GM19193 (cell line): ENCODE measurements around the gene FRMD3.

Experiments
- POLR2A ChIP-seq: IDR thresholded peaks from 4 replicates; pipeline ENCODE4 v1.6.1; 2011; ENCODE audit not compliant: insufficient read depth, insufficient read length; ENCODE audit errors: extremely low read depth

Gene FRMD3

GRCh38 chr9:83458530-83458929 is 79.7 kb downstream of the FRMD3 start:
- no peak for TF ChIP-seq POLR2A

DNA sequence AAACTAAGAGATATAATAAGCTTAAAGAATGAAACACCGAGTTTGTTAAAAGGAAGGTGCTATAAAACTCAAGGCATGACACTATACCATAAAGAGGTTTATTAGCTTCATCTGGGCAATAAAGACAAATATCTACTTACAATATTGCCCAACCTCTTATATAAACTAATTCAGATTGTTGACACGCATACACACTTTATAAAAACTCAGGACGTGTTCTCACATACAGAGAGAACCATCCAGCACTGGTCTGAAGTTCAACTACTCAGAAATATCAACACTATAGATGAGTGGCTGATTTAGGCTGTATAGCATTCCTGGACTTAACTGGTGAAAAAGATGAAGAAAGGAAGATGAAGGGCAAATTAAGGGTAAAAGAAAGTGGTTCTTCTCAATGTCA is 81.2 kb downstream of the FRMD3 start:
- no peak for TF ChIP-seq POLR2A

- TF ChIP-seq POLR2A = no peak
Observed at GRCh38 chr9:83456226-83456625, 82.0 kb downstream of the FRMD3 start.

DNA sequence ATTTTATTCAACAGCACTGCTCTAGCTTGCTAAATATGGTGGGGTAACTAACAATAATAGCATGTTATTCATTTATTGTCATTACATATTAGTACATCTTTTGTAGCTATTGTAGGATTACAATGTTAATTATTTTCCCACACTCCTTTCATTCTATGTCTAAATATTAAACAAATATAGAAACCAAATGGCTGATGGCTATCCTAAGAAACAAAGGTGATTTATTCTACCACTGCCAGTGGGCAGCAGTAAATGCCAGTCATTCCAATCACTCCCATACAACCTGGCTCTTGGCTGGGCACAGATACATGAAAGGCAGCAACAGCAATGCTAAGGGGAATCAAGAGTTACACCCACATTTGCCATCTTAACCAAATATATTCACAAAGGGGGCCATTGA is 84.1 kb downstream of the FRMD3 start:
- no peak for TF ChIP-seq POLR2A

- TF ChIP-seq POLR2A = no peak
Observed at GRCh38 chr9:83451308-83451707, 86.9 kb downstream of the FRMD3 start.

DNA sequence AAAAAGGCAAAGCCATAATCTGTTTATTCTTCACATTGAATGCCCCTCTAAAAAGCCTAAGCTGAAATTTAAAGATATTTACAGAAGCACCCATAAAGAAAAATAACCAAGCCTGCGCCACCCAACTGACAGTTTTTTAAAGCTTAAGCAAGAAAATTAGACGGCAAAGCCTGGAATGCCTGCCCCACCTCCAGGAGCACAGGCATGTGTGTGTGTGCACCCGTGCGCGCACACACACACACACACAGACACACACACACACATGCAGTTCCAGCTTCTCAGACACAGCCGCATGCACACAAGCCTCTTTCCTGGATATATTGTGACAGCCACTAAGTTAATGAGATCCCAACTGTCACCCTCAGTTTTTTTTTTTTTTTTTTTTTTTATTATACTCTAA is 88.2 kb downstream of the FRMD3 start:
- no peak for TF ChIP-seq POLR2A

GRCh38 chr9:83449166-83449565 is 89.0 kb downstream of the FRMD3 start:
- TF ChIP-seq POLR2A = no peak

GRCh38 chr9:83448626-83449025 is 89.6 kb downstream of the FRMD3 start:
- no peak for TF ChIP-seq POLR2A

GRCh38 chr9:83447351-83447750 is 90.8 kb downstream of the FRMD3 start:
- no peak for TF ChIP-seq POLR2A

- TF ChIP-seq POLR2A = no peak
Observed at GRCh38 chr9:83445703-83446265, 92.4 kb downstream of the FRMD3 start.

- TF ChIP-seq POLR2A = no peak
Observed at GRCh38 chr9:83444110-83444509, 94.1 kb downstream of the FRMD3 start.

DNA sequence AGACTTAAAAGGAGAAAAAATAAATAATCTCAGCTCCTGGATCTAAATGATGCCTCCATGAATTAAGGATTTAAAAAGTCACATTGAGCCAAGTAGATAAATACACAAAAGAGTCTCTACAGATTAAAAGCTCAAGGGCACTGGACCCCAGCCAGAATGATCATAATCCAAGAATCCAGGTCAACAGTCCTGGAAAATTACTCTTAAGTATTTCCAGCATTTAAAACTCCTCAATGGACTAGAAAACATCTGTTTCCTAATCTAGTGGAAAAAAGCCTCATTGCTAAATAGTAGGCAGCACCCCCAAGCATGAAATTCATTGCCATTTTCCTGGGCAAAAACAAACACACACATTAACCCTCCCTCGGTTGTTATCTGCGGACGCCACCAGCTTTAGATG is 96.8 kb downstream of the FRMD3 start:
- TF ChIP-seq POLR2A = no peak

DNA sequence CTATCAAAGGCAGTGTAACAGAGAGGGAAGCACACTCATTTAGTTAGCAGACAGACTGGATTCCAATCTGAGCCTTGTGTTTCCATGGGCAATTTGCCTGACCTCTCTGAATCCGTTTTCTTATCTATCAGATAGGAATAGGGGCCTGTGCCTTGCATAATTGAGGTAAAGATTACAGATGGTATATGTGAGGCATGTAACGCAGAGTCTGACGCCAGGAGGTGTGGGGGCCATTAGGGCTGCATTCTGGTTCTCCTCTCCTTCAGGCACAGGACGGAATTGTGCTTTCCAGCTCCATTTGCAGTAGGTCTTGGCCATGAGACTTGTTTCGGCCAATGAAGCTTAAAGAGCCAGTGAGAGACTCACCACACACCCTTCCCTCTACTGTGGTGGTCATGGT is 97.6 kb downstream of the FRMD3 start:
- TF ChIP-seq POLR2A = no peak

DNA sequence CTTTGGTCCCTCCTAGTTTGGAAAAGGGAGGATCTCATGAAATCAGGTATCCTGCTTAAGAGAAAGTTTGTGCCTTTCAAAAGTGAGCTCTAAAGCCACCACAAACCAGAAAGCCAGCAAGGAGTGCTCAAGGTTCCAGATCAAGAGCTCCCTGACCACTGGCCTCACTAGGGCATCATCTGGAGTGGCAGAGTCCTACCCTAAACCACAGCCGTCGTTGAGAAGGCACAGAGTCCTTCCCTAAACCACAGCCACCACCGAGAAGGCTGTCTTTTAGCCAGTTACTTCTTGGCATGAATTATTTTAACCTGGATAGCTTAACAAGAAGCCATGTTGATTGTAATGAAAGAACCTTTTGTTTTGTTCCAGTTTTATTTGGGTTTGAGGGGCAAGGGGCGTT is 102.9 kb downstream of the FRMD3 start:
- TF ChIP-seq POLR2A = no peak

- TF ChIP-seq POLR2A = no peak
Observed at GRCh38 chr9:83434254-83434653, 103.9 kb downstream of the FRMD3 start.

DNA sequence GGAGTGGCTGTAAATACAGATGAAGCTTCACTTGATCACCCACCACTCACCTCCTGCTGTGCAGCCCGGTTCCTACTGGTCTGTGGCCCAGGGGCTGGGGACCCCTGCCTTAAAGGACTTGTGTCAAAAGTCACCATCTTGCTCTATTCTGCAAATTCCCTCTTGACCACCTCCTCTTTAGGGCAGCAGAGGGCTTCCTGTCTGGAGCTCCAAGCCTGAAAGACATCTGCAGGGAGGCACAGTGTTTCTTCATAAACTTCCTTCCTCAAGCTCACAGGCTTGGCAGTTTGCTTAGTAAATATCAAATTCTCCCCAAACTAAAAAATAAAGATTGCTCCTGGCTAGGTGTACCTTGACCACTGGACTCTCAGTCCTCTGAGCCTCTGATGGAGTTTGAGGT is 104.4 kb downstream of the FRMD3 start:
- TF ChIP-seq POLR2A = no peak

DNA sequence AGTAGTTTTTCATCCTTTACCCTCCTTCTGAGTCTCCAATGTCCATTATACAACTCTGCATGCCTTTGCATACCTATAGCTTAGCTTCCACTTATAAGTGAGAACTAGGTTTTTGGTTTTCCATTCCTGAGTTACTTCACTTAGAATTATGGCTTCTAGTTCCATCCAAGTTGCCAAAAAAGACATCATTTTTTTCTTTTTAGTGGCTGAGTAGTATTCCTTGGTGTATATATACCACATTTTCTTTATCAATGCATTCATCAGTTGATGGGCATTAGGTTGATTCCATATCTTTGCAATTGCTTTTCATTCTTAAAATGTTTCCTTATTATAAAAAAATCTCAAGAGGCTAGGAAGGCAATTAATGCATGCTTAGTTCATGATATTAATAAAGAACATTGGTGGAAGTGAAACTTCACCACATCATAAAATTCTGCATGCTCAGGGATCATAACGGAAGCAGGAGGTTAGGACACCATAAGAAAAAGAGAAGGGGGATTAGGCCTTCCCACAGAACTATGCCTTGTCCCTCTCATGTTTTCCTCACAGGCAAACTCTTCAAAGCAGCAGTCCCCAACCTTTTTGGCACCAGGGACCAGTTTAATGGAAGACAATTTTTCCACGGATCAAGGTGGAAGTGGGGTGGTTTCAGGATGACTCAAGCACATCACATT is 105.2 kb downstream of the FRMD3 start:
- TF ChIP-seq POLR2A = no peak
